Central memory CD4-positive, alpha-beta T cell (primary cell): Measurements from ENCODE around the gene NUP93.

Experiments
- DNase-seq: peaks from one replicate; pipeline ENCODE4 v3.0.0; 2022

Gene NUP93

GRCh38 chr16:56824331-56824730, 94.4 kb downstream of the NUP93 start:
- no peak for DNase-seq

- no peak for DNase-seq
Observed at GRCh38 chr16:56824804-56825203, 94.9 kb downstream of the NUP93 start.

GRCh38 chr16:56825826-56826225, 95.9 kb downstream of the NUP93 start:
- DNase-seq = no peak

GRCh38 chr16:56828647-56829046, 98.7 kb downstream of the NUP93 start:
- DNase-seq = no peak

GRCh38 chr16:56830669-56831068, 100.7 kb downstream of the NUP93 start:
- DNase-seq = no peak

- no peak for DNase-seq
Observed at GRCh38 chr16:56832768-56833167, 102.8 kb downstream of the NUP93 start.

GRCh38 chr16:56833243-56833970, 103.5 kb downstream of the NUP93 start:
- no peak for DNase-seq

- no peak for DNase-seq
Observed at GRCh38 chr16:56835320-56835719, 105.4 kb downstream of the NUP93 start.

- DNase-seq = no peak
Observed at GRCh38 chr16:56836410-56837230, 106.7 kb downstream of the NUP93 start.

GRCh38 chr16:56838622-56839337, 108.9 kb downstream of the NUP93 start:
- no peak for DNase-seq

GRCh38 chr16:56841233-56841632, 111.3 kb downstream of the NUP93 start:
- no peak for DNase-seq

GRCh38 chr16:56841659-56842058, 111.7 kb downstream of the NUP93 start:
- DNase-seq = no peak

GRCh38 chr16:56842133-56842532, 112.2 kb downstream of the NUP93 start:
- no peak for DNase-seq

- DNase-seq = no peak
Observed at GRCh38 chr16:56844056-56844455, 114.1 kb downstream of the NUP93 start.

- no peak for DNase-seq
Observed at GRCh38 chr16:56847173-56847910, 117.4 kb downstream of the NUP93 start.

GRCh38 chr16:56848029-56848936, 118.4 kb downstream of the NUP93 start:
- DNase-seq = no peak

- no peak for DNase-seq
Observed at GRCh38 chr16:56848955-56849689, 119.2 kb downstream of the NUP93 start.

- DNase-seq = no peak
Observed at GRCh38 chr16:56849690-56850680, 120.1 kb downstream of the NUP93 start.

- DNase-seq = no peak
Observed at GRCh38 chr16:56851671-56852400, 121.9 kb downstream of the NUP93 start.
